ENCODE measurements around the gene TRPT1. TPM values are rescaled to one million over a fixed set of nuclear protein-coding genes. Genes with fewer than 3 reads are reported as not detected.

The TRPT1 gene
- polyA plus RNA-seq, 2 of the 4 experiments (the other 2 are of a cell fraction): 18.6 to 28.5 TPM

GRCh38 chr11:64219755-64220154 is 6.2 kb downstream of the TRPT1 start:
- FAIRE-seq (no peak), ATAC-seq (no peak; a peak in 1 of 6 replicates), DNase-seq (ENCODE audit: low read depth in 1 of 2, low spot score in 1 of 2) (no peak)
- H3K4me2 ChIP-seq: no peak overlapping the region
- H3K4me1 ChIP-seq: peaks cover 7% of the 10 kb centered on the region; the same call in 1 of the 3 replicates
- H3K27ac ChIP-seq: no peak overlapping the region
- POLR2A ChIA-PET: interaction anchor here (0.6 to 1.5 kb wide), 2 partner anchors 9 to 771 kb away, joined by 5 read pairs; no protein-coding TSS in a partner anchor
- TF ChIP-seq, protein P1, sequence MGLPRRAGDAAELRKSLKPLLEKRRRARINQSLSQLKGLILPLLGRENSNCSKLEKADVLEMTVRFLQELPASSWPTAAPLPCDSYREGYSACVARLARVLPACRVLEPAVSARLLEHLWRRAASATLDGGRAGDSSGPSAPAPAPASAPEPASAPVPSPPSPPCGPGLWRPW (IDR thresholded peaks at IDR 0.05): no peak
- TF ChIP-seq, protein P2, sequence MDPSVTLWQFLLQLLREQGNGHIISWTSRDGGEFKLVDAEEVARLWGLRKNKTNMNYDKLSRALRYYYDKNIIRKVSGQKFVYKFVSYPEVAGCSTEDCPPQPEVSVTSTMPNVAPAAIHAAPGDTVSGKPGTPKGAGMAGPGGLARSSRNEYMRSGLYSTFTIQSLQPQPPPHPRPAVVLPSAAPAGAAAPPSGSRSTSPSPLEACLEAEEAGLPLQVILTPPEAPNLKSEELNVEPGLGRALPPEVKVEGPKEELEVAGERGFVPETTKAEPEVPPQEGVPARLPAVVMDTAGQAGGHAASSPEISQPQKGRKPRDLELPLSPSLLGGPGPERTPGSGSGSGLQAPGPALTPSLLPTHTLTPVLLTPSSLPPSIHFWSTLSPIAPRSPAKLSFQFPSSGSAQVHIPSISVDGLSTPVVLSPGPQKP (IDR thresholded peaks at IDR 0.05; ENCODE audit: low read depth, low read length): no peak
- no peak for TF ChIP-seq FOSL2 (IDR thresholded peaks at IDR 0.05)
- no peak for TF ChIP-seq FOSL2 (CRISPR knock-in tag; IDR thresholded peaks at IDR 0.05)
- no peak for TF ChIP-seq CTCF (IDR thresholded peaks at IDR 0.05)
- no peak for TF ChIP-seq EHMT2 (IDR thresholded peaks at IDR 0.05; ENCODE audit: low read depth)
- TF ChIP-seq ESRRA (IDR thresholded peaks at IDR 0.05; ENCODE audit: borderline replicate concordance, low read length): no peak
- no peak for TF ChIP-seq CBX2 (IDR thresholded peaks at IDR 0.05; ENCODE audit: borderline replicate concordance, low read depth)
- no peak for TF ChIP-seq HOXB13 (CRISPR knock-in tag; IDR thresholded peaks at IDR 0.05; ENCODE audit: low read depth)
- no peak for TF ChIP-seq NPAS2 (CRISPR knock-in tag; IDR thresholded peaks at IDR 0.05; ENCODE audit: borderline replicate concordance)
- TF ChIP-seq HOXA7 (CRISPR knock-in tag; IDR thresholded peaks at IDR 0.05): no peak
- TF ChIP-seq CHD4 (IDR thresholded peaks at IDR 0.05; ENCODE audit: borderline replicate concordance): no peak
- no peak for TF ChIP-seq EHF (CRISPR knock-in tag; IDR thresholded peaks at IDR 0.05)
- TF ChIP-seq, protein P3, sequence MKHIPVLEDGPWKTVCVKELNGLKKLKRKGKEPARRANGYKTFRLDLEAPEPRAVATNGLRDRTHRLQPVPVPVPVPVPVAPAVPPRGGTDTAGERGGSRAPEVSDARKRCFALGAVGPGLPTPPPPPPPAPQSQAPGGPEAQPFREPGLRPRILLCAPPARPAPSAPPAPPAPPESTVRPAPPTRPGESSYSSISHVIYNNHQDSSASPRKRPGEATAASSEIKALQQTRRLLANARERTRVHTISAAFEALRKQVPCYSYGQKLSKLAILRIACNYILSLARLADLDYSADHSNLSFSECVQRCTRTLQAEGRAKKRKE (CRISPR knock-in tag; IDR thresholded peaks at IDR 0.05; ENCODE audit: low read depth): no peak
- TF ChIP-seq, protein P4, sequence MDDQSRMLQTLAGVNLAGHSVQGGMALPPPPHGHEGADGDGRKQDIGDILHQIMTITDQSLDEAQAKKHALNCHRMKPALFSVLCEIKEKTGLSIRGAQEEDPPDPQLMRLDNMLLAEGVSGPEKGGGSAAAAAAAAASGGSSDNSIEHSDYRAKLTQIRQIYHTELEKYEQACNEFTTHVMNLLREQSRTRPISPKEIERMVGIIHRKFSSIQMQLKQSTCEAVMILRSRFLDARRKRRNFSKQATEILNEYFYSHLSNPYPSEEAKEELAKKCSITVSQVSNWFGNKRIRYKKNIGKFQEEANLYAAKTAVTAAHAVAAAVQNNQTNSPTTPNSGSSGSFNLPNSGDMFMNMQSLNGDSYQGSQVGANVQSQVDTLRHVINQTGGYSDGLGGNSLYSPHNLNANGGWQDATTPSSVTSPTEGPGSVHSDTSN (IDR thresholded peaks at IDR 0.05): no peak
- TF ChIP-seq HEYL (CRISPR knock-in tag; IDR thresholded peaks at IDR 0.05): no peak
- no peak for TF ChIP-seq NFE2L2 (conservative IDR thresholded peaks at IDR 0.05; ENCODE audit: low read length)
- TF ChIP-seq HOXB5 (CRISPR knock-in tag; IDR thresholded peaks at IDR 0.05): no peak
- no peak for TF ChIP-seq MAX (IDR thresholded peaks at IDR 0.05)
- TF ChIP-seq TFCP2L1 (CRISPR knock-in tag; IDR thresholded peaks at IDR 0.05): no peak
- no peaks in the 10 kb centered on the region for H3K9me3 ChIP-seq
- WGBS (ENCODE audit: missing lambda C conversion rate): 83% methylated on average over 7 of the region's 10 CpGs
- CTCF ChIA-PET: interaction anchor here (0.9 to 19.9 kb wide), 4 partner anchors 14 to 85 kb away, joined by 3 to 254 read pairs (median 5); partner anchors contain the start of genes FERMT3, PLCB3 and VEGFB
- no peak overlapping the region for H3K4me3 ChIP-seq

- DNase-seq (ENCODE audit: low read depth in 1 of 2, low spot score in 1 of 2) (no peak), FAIRE-seq (no peak), ATAC-seq (0 out of 6 replicates have a peak, but pooled peaks of 1 of the 2 experiments have one; percentile 16)
- CTCF ChIA-PET: interaction anchor here (0.9 to 19.9 kb wide), 4 partner anchors 15 to 85 kb away, joined by 3 to 254 read pairs (median 5); partner anchors contain the start of genes FERMT3, PLCB3 and VEGFB
- Histone ChIP-seq H3K4me2 (no peak overlapping the region), H3K27ac (no peak overlapping the region), H3K4me3 (no peak overlapping the region), H3K9me3 (no peaks in the 10 kb centered on the region), H3K4me1 (peaks cover 4% of the 10 kb centered on the region; the same call in 1 of the 3 replicates)
- POLR2A ChIA-PET: interaction anchor here (0.6 to 1.5 kb wide), 2 partner anchors 9 to 772 kb away, joined by 5 read pairs; no protein-coding TSS in a partner anchor
- WGBS (ENCODE audit: missing lambda C conversion rate): 56% methylated on average over 5 of the region's 7 CpGs
- TF ChIP-seq, protein P5, sequence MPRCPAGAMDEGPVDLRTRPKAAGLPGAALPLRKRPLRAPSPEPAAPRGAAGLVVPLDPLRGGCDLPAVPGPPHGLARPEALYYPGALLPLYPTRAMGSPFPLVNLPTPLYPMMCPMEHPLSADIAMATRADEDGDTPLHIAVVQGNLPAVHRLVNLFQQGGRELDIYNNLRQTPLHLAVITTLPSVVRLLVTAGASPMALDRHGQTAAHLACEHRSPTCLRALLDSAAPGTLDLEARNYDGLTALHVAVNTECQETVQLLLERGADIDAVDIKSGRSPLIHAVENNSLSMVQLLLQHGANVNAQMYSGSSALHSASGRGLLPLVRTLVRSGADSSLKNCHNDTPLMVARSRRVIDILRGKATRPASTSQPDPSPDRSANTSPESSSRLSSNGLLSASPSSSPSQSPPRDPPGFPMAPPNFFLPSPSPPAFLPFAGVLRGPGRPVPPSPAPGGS (IDR thresholded peaks at IDR 0.05): no peak
- TF ChIP-seq GATA3 (IDR thresholded peaks at IDR 0.05; ENCODE audit: borderline replicate concordance) (no peak), RFX5 (IDR thresholded peaks at IDR 0.05) (no peak), RCOR1 (IDR thresholded peaks at IDR 0.05; ENCODE audit: low read depth, low read length) (no peak), FOSL2 (IDR thresholded peaks at IDR 0.05) (no peak), FOSL2 (CRISPR knock-in tag; IDR thresholded peaks at IDR 0.05) (no peak), MAFK (IDR thresholded peaks at IDR 0.05; ENCODE audit: partially characterized antibody) (no peak)
- TF ChIP-seq, protein P3 (CRISPR knock-in tag; IDR thresholded peaks at IDR 0.05; ENCODE audit: low read depth): no peak
Observed at GRCh38 chr11:64219354-64219684, 6.7 kb downstream of the TRPT1 start.

Measured in A549 (cell line).